ENCODE data around the gene GPBAR1. TPM values are rescaled to one million over a fixed set of nuclear protein-coding genes. Genes with fewer than 3 reads are reported as not detected.

Gene GPBAR1
- total RNA-seq, 4 donors from 2014 or later, result 3.3 to 7.0 (median 3.9) TPM

- DNase-seq, result peak in 2 of 3 donors; percentile 70 to 75
- Histone ChIP-seq H3K27me3 (no peaks in the 10 kb centered on the region), H3K4me1 (peaks cover 0 to 59% (median 32%) of the 10 kb centered on the region in 4 donors)
These were observed 42.3 kb upstream of the GPBAR1 start for GRCh38 chr2:218218268-218219185.

GRCh38 chr2:218219934-218220333 is 40.9 kb upstream of the GPBAR1 start:
- peak overlapping the region in 3 of 4 donors; percentile 9 to 93 (median 28) for H3K4me3 ChIP-seq
- H3K27ac ChIP-seq, result peak overlapping the region; percentile 3 to 97 (median 69)

More at GRCh38 chr2:218218268-218219185, 42.3 kb upstream of the GPBAR1 start:
- peak in 1 of 6 experiments; percentile 10 for TF ChIP-seq CTCF (IDR thresholded peaks at IDR 0.05)
- no peak for TF ChIP-seq POLR2A (IDR thresholded peaks at IDR 0.05)
- H3K27ac ChIP-seq, result peak overlapping the region; percentile 96 to 100 (median 96)
- H3K4me3 ChIP-seq, result peak overlapping the region; percentile 72 to 94 (median 92)
- peaks cover 0 to 7% (median 0%) of the 10 kb centered on the region in 3 donors for H3K36me3 ChIP-seq
- no peaks in the 10 kb centered on the region for H3K9me3 ChIP-seq

GRCh38 chr2:218221000-218221399 is 39.8 kb upstream of the GPBAR1 start:
- peaks cover 0 to 69% (median 35%) of the 10 kb centered on the region in 4 donors for H3K4me1 ChIP-seq
- no peaks in the 10 kb centered on the region for H3K9me3 ChIP-seq
- DNase-seq, result peak in 1 of 3 donors; percentile 40
- H3K27ac ChIP-seq, result peak overlapping the region in 2 of 4 donors; percentile 8 to 22
- H3K36me3 ChIP-seq, result peaks cover 0 to 23% (median 0%) of the 10 kb centered on the region in 3 donors
- H3K27me3 ChIP-seq, result no peaks in the 10 kb centered on the region
- H3K4me3 ChIP-seq, result no peak overlapping the region
- TF ChIP-seq POLR2A (IDR thresholded peaks at IDR 0.05) (no peak), CTCF (IDR thresholded peaks at IDR 0.05) (no peak)

More at GRCh38 chr2:218219934-218220333, 40.9 kb upstream of the GPBAR1 start:
- Histone ChIP-seq H3K4me1 (peaks cover 0 to 63% (median 33%) of the 10 kb centered on the region in 4 donors), H3K36me3 (peaks cover 0 to 12% (median 0%) of the 10 kb centered on the region in 3 donors), H3K9me3 (no peaks in the 10 kb centered on the region), H3K27me3 (no peaks in the 10 kb centered on the region)
- no peak for TF ChIP-seq POLR2A (IDR thresholded peaks at IDR 0.05)
- TF ChIP-seq CTCF (IDR thresholded peaks at IDR 0.05), result no peak
- DNase-seq, result no peak

GRCh38 chr2:218223046-218223445 is 37.8 kb upstream of the GPBAR1 start:
- no peaks in the 10 kb centered on the region for H3K27me3 ChIP-seq
- H3K9me3 ChIP-seq, result no peaks in the 10 kb centered on the region
- peaks cover 0 to 40% (median 0%) of the 10 kb centered on the region in 3 donors for H3K36me3 ChIP-seq
- peaks cover 0 to 65% (median 35%) of the 10 kb centered on the region in 4 donors for H3K4me1 ChIP-seq
- H3K27ac ChIP-seq, result peak overlapping the region in 3 of 4 donors; percentile 1 to 27 (median 7)
- no peak overlapping the region for H3K4me3 ChIP-seq
- TF ChIP-seq CTCF (IDR thresholded peaks at IDR 0.05) (no peak), POLR2A (IDR thresholded peaks at IDR 0.05) (no peak)
- DNase-seq, result no peak

- H3K27me3 ChIP-seq, result no peaks in the 10 kb centered on the region
- peaks cover 0 to 65% (median 37%) of the 10 kb centered on the region in 4 donors for H3K4me1 ChIP-seq
- H3K4me3 ChIP-seq, result no peak overlapping the region
- H3K9me3 ChIP-seq, result no peaks in the 10 kb centered on the region
- no peak for DNase-seq
- H3K36me3 ChIP-seq, result peaks cover 0 to 50% (median 0%) of the 10 kb centered on the region in 3 donors
- H3K27ac ChIP-seq, result no peak overlapping the region
- TF ChIP-seq CTCF (IDR thresholded peaks at IDR 0.05), result no peak
- no peak for TF ChIP-seq POLR2A (IDR thresholded peaks at IDR 0.05)
These were observed 36.6 kb upstream of the GPBAR1 start for GRCh38 chr2:218224186-218224585.
